Measurements from ENCODE around the gene CAMK2A.
A peak's percentile ranks its signal among the peaks of the same experiment; 100 is the strongest.
"Not testable (repeated sequence)": the region's sequence is repeated elsewhere in the genome, so short reads cannot be mapped to it uniquely, and the experiment has no call there.

CAMK2A gene

GRCh38 chr5:150256410-150257064 is 33.0 kb downstream of the CAMK2A start:
- Histone ChIP-seq H3K36me3 (replicated peaks) (no peaks in the 10 kb centered on the region), H3K4me3 (no peak overlapping the region), H3K9me3 (no peaks in the 10 kb centered on the region), H3K4me1 (peaks cover 3% of the 10 kb centered on the region; the same call in 1 of the 2 replicates), H3K27me3 (ENCODE audit: low read depth) (no peaks in the 10 kb centered on the region)
- DNase-seq (ENCODE audit: low spot score in 2 of 2): peak in 1 of 2 experiments; percentile 60
- in situ Hi-C loops (cut with MboI; ENCODE audit: low sequenced_read_pairs): no loop called here

- Histone ChIP-seq H3K9me3 (no peaks in the 10 kb centered on the region), H3K27me3 (ENCODE audit: low read depth) (no peaks in the 10 kb centered on the region), H3K4me1 (peaks cover 3% of the 10 kb centered on the region; the same call in 1 of the 2 replicates), H3K4me3 (no peak overlapping the region), H3K36me3 (replicated peaks) (no peaks in the 10 kb centered on the region)
- DNase-seq (ENCODE audit: low spot score in 2 of 2): peak; percentile 57 to 68
- in situ Hi-C loops (cut with MboI; ENCODE audit: low sequenced_read_pairs): no loop called here
Observed at GRCh38 chr5:150255659-150256409, 33.7 kb downstream of the CAMK2A start.

DNA sequence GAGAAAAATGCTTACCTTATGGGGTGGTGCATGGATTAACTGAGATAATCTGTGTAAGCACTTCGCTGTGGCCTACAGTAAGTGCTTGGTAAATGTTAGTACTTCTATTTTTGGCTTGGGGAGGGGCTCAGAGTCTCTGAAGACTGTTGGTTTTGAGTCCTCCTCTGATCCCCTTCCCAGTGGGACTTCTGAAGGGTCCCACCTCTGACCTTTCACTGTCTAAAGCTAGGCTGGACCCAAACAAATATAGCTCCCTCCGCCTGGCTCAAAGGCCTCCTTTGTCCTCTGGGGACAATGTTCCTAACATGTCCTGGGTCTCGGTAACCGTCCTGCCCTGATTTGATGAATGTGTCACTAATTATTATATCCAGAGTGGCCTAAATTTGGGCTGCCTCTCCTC is 34.8 kb downstream of the CAMK2A start:
- Histone ChIP-seq H3K4me1 (peaks cover 3% of the 10 kb centered on the region; the same call in 1 of the 2 replicates), H3K9me3 (no peaks in the 10 kb centered on the region), H3K36me3 (replicated peaks) (no peaks in the 10 kb centered on the region), H3K27me3 (ENCODE audit: low read depth) (no peaks in the 10 kb centered on the region), H3K4me3 (no peak overlapping the region)
- no peak for DNase-seq (ENCODE audit: low spot score in 2 of 2)
- in situ Hi-C loops (cut with MboI; ENCODE audit: low sequenced_read_pairs): no loop called here

- Histone ChIP-seq H3K9me3 (no peaks in the 10 kb centered on the region), H3K4me3 (no peak overlapping the region), H3K4me1 (peaks cover 3% of the 10 kb centered on the region; the same call in 1 of the 2 replicates), H3K36me3 (replicated peaks) (no peaks in the 10 kb centered on the region), H3K27me3 (ENCODE audit: low read depth) (no peaks in the 10 kb centered on the region)
- DNase-seq (ENCODE audit: low spot score in 2 of 2): no peak
- in situ Hi-C loops (cut with MboI; ENCODE audit: low sequenced_read_pairs): no loop called here
Observed at GRCh38 chr5:150254363-150254762, 35.2 kb downstream of the CAMK2A start.

- Histone ChIP-seq H3K4me3 (no peak overlapping the region), H3K36me3 (replicated peaks) (no peaks in the 10 kb centered on the region), H3K9me3 (no peaks in the 10 kb centered on the region), H3K4me1 (peaks cover 3% of the 10 kb centered on the region; the same call in 1 of the 2 replicates), H3K27me3 (ENCODE audit: low read depth) (no peaks in the 10 kb centered on the region)
- no peak for DNase-seq (ENCODE audit: low spot score in 2 of 2)
- in situ Hi-C loops (cut with MboI; ENCODE audit: low sequenced_read_pairs): no loop called here
Observed at GRCh38 chr5:150253416-150254208, 36.0 kb downstream of the CAMK2A start.

- Histone ChIP-seq H3K4me3 (no peak overlapping the region), H3K36me3 (replicated peaks) (no peaks in the 10 kb centered on the region), H3K4me1 (peaks cover 3% of the 10 kb centered on the region; the same call in 1 of the 2 replicates), H3K27me3 (ENCODE audit: low read depth) (no peaks in the 10 kb centered on the region), H3K9me3 (no peaks in the 10 kb centered on the region)
- DNase-seq (ENCODE audit: low spot score in 2 of 2): no peak
- in situ Hi-C loops (cut with MboI; ENCODE audit: low sequenced_read_pairs): no loop called here
Observed at GRCh38 chr5:150252489-150252888, 37.1 kb downstream of the CAMK2A start.

DNA sequence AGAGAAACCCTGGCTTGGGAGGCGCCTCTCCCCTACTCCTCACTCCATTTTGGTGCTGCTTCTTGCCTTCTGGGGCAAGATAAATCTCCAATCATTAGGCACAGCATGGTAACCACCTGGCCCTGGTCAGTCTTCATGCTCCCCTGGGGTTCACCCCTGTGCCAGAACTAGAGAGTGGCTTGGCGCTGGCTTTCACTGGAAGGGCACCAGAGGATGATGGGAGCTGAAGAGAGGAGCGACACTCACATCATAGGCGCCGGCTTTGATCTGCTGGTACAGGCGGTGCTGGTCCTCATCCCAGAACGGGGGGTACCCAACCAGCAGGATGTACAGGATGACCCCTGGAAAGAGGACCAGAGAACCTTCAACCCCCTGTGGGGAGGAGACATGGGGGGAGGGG is 38.1 kb downstream of the CAMK2A start:
- DNase-seq (ENCODE audit: low spot score in 2 of 2): no peak
- Histone ChIP-seq H3K9me3 (no peaks in the 10 kb centered on the region), H3K36me3 (replicated peaks) (no peaks in the 10 kb centered on the region), H3K27me3 (ENCODE audit: low read depth) (no peaks in the 10 kb centered on the region), H3K4me1 (peaks cover 3% of the 10 kb centered on the region; the same call in 1 of the 2 replicates), H3K4me3 (no peak overlapping the region)
- in situ Hi-C loops (cut with MboI; ENCODE audit: low sequenced_read_pairs): no loop called here

DNA sequence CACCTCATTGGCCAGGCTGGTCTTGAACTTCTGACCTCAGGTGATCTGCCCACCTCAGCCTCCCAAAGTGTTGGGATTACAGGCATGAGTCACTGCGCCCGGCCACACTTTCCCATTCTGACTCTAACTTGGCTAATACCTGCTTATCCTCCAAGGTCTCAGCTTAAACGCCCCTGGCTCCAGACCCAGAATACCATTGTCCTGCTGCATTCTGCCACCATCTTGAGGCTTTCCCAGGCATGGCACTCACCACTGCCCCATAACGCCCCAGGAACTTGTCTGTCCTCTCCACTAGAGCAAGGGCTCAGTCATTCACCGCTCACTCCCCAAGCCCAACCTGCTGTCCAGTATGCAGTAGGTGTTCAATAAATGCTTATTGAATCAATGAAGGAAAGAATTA is 39.8 kb downstream of the CAMK2A start:
- H3K4me3 ChIP-seq: no peak overlapping the region
- no peak for DNase-seq (ENCODE audit: low spot score in 2 of 2)
- in situ Hi-C loops (cut with MboI; ENCODE audit: low sequenced_read_pairs): no loop called here

DNA sequence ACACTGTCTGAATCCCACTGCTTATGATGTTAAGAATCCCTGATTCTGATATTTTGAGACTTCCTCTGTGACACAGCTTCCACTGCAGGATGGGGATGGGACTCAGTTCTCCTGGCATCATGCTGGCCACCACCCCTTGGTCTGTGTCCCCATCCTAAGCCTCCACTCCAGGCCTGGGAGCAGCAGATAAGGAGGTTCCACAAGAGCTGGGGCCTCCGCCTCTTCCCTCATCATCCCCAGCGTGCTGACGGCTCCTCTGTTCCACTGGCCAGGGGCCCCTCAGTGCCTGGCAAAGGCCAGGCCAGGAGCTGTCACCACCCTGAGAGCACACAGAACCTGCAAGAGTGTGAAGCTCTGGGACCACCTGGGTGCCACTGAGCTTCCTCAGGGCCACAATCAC is 40.6 kb downstream of the CAMK2A start:
- Histone ChIP-seq H3K4me1 (no peaks in the 10 kb centered on the region), H3K27me3 (ENCODE audit: low read depth) (no peaks in the 10 kb centered on the region), H3K9me3 (no peaks in the 10 kb centered on the region), H3K4me3 (no peak overlapping the region), H3K36me3 (replicated peaks) (no peaks in the 10 kb centered on the region)
- DNase-seq (ENCODE audit: low spot score in 2 of 2): no peak
- in situ Hi-C loops (cut with MboI; ENCODE audit: low sequenced_read_pairs): no loop called here

More for the DNA sequence above, 39.8 kb downstream of the CAMK2A start:
- Histone ChIP-seq H3K9me3 (no peaks in the 10 kb centered on the region), H3K27me3 (ENCODE audit: low read depth) (no peaks in the 10 kb centered on the region), H3K36me3 (replicated peaks) (no peaks in the 10 kb centered on the region), H3K4me1 (no peaks in the 10 kb centered on the region)

GRCh38 chr5:150248493-150248892 is 41.1 kb downstream of the CAMK2A start:
- in situ Hi-C loops (cut with MboI; ENCODE audit: low sequenced_read_pairs): not testable (repeated sequence)

GRCh38 chr5:150247726-150248125 is 41.8 kb downstream of the CAMK2A start:
- Histone ChIP-seq H3K9me3 (no peaks in the 10 kb centered on the region), H3K4me1 (no peaks in the 10 kb centered on the region), H3K36me3 (replicated peaks) (no peaks in the 10 kb centered on the region), H3K4me3 (no peak overlapping the region), H3K27me3 (ENCODE audit: low read depth) (no peaks in the 10 kb centered on the region)
- DNase-seq (ENCODE audit: low spot score in 2 of 2): no peak
- in situ Hi-C loops (cut with MboI; ENCODE audit: low sequenced_read_pairs): no loop called here

More at GRCh38 chr5:150248493-150248892, 41.1 kb downstream of the CAMK2A start:
- not testable (repeated sequence) for H3K4me3 ChIP-seq; H3K4me1 ChIP-seq; H3K9me3 ChIP-seq; DNase-seq (ENCODE audit: low spot score in 2 of 2); H3K36me3 ChIP-seq (replicated peaks); H3K27me3 ChIP-seq (ENCODE audit: low read depth)

DNA sequence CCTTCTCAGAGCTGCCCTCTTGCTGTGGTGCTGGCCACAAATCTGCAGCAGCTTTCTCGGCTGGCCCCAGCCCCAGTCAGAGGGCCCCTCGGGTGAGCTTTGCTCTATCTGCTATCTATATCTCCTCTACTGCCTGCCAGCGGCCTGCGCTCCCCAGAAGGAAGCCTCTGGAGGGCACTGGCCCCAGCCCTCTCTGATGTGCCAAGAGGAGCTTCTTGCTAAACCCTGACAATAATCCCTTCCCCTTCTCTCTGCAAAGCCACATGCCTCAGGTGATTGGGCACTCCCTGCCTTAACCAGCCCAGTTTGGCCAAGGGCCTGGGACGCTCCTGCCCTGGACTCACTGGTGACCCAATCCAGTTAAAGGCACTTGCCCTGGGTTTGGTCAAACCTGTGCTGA is 42.7 kb downstream of the CAMK2A start:
- H3K36me3 ChIP-seq (replicated peaks): no peaks in the 10 kb centered on the region
- in situ Hi-C loops (cut with MboI; ENCODE audit: low sequenced_read_pairs): no loop called here
- H3K27me3 ChIP-seq (ENCODE audit: low read depth): no peaks in the 10 kb centered on the region
- no peaks in the 10 kb centered on the region for H3K9me3 ChIP-seq
- H3K4me3 ChIP-seq: no peak overlapping the region
- no peaks in the 10 kb centered on the region for H3K4me1 ChIP-seq
- DNase-seq (ENCODE audit: low spot score in 2 of 2): no peak

DNA sequence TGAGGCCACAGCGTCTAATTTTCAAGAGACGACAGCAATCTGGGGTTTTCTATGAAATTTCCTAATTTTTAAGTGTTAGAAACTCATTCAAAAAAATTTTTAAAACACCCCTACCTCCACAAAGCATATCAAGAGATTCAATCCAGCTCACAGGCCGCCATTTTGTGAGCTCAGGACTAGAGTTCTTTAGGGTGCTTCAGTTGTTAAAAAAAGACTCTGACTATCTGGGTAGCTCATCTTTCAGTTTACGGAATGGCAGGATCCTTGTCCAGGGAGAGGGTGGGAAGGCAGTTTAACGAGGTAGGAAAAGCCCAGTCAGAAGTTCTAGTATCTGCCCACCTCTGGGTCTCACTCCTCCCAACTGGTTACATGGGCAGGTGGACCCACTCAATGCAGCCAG is 43.1 kb downstream of the CAMK2A start:
- no peaks in the 10 kb centered on the region for H3K4me1 ChIP-seq
- no peak for DNase-seq (ENCODE audit: low spot score in 2 of 2)
- H3K9me3 ChIP-seq: no peaks in the 10 kb centered on the region
- no peaks in the 10 kb centered on the region for H3K36me3 ChIP-seq (replicated peaks)
- H3K27me3 ChIP-seq (ENCODE audit: low read depth): no peaks in the 10 kb centered on the region
- H3K4me3 ChIP-seq: no peak overlapping the region
- in situ Hi-C loops (cut with MboI; ENCODE audit: low sequenced_read_pairs): no loop called here

GRCh38 chr5:150245808-150246207 is 43.8 kb downstream of the CAMK2A start:
- Histone ChIP-seq H3K4me1 (no peaks in the 10 kb centered on the region), H3K36me3 (replicated peaks) (no peaks in the 10 kb centered on the region), H3K9me3 (no peaks in the 10 kb centered on the region), H3K27me3 (ENCODE audit: low read depth) (no peaks in the 10 kb centered on the region), H3K4me3 (no peak overlapping the region)
- DNase-seq (ENCODE audit: low spot score in 2 of 2): no peak
- in situ Hi-C loops (cut with MboI; ENCODE audit: low sequenced_read_pairs): no loop called here

Data from HAP-1 (cell line).